Measurements from ENCODE around the gene ACSS2. TPM values are rescaled to one million over a fixed set of nuclear protein-coding genes. Genes with fewer than 3 reads are reported as not detected.

Gene ACSS2
- total RNA-seq, 1 donor from 2014 or later: 45.9 TPM

GRCh38 chr20:34948030-34948429 lies 71.6 kb downstream of the ACSS2 start:
- DNase-seq (ENCODE audit: low read depth): peak; percentile 79

- DNase-seq (ENCODE audit: low read depth): no peak
Measured at GRCh38 chr20:34949120-34949519, 72.7 kb downstream of the ACSS2 start.

- peak; percentile 71 for DNase-seq (ENCODE audit: low read depth)
Measured at GRCh38 chr20:34951252-34951651, 74.8 kb downstream of the ACSS2 start.

GRCh38 chr20:34951652-34952051 lies 75.2 kb downstream of the ACSS2 start:
- DNase-seq (ENCODE audit: low read depth): no peak

- peak; percentile 88 for DNase-seq (ENCODE audit: low read depth)
Measured at GRCh38 chr20:34952671-34953070, 76.3 kb downstream of the ACSS2 start.

GRCh38 chr20:34953960-34954359 lies 77.5 kb downstream of the ACSS2 start:
- DNase-seq (ENCODE audit: low read depth): no peak

GRCh38 chr20:34954904-34955230 lies 78.5 kb downstream of the ACSS2 start:
- no peak for DNase-seq (ENCODE audit: low read depth)

- DNase-seq (ENCODE audit: low read depth): peak; percentile 83
Measured at GRCh38 chr20:34955231-34956040, 79.0 kb downstream of the ACSS2 start, which contains the start of the genes GSS and MYH7B. GSS (minus strand) TSS chr20:34955806; CDS start chr20:34951852, 3,954 bp downstream. MYH7B (plus strand) TSS chr20:34955868; CDS start chr20:34978006, 22,138 bp downstream.

- no peak for DNase-seq (ENCODE audit: low read depth)
Measured at GRCh38 chr20:34956041-34956458, 79.6 kb downstream of the ACSS2 start.

GRCh38 chr20:34956751-34957472 lies 80.5 kb downstream of the ACSS2 start:
- no peak for DNase-seq (ENCODE audit: low read depth)

GRCh38 chr20:34964486-34964885 lies 88.1 kb downstream of the ACSS2 start:
- no peak for DNase-seq (ENCODE audit: low read depth)

- DNase-seq (ENCODE audit: low read depth): no peak
Measured at GRCh38 chr20:34965051-34965450, 88.6 kb downstream of the ACSS2 start.

GRCh38 chr20:34967421-34967820 lies 91.0 kb downstream of the ACSS2 start:
- DNase-seq (ENCODE audit: low read depth): no peak

GRCh38 chr20:34968042-34968775 lies 91.8 kb downstream of the ACSS2 start:
- no peak for DNase-seq (ENCODE audit: low read depth)

GRCh38 chr20:34970193-34970840 lies 93.9 kb downstream of the ACSS2 start:
- no peak for DNase-seq (ENCODE audit: low read depth)

GRCh38 chr20:34970846-34971560 lies 94.6 kb downstream of the ACSS2 start:
- DNase-seq (ENCODE audit: low read depth): no peak

GRCh38 chr20:34971561-34972235 lies 95.3 kb downstream of the ACSS2 start:
- no peak for DNase-seq (ENCODE audit: low read depth)

- no peak for DNase-seq (ENCODE audit: low read depth)
Measured at GRCh38 chr20:34974246-34974645, 97.8 kb downstream of the ACSS2 start.

- no peak for DNase-seq (ENCODE audit: low read depth)
Measured at GRCh38 chr20:34976286-34976685, 99.9 kb downstream of the ACSS2 start.

All from renal cortical epithelial cell (primary cell).